Psoas muscle (tissue), 8 donors: ENCODE results near the gene COL25A1. TPM values are rescaled to one million over a fixed set of nuclear protein-coding genes. Genes with fewer than 3 reads are reported as not detected.

Experiments
- ATAC-seq, 4 donors: fragments of 200-7000 bp; cut with Tn5 transposase; one replicate each; pipeline ENCODE4 v1.9.1; 2020; ENCODE audit warnings: moderate library complexity in 3 of 4, mild to moderate bottlenecking in 2 of 4
- DNase-seq, 2 donors: peaks; one replicate each; pipeline ENCODE4 v3.0.0-alpha.2; 2020
- H3K27ac ChIP-seq: fragments of 200-600 bp; one replicate; pipeline ENCODE4 v1.8.0; 2022
- H3K27me3 ChIP-seq, 3 donors: fragments of 200-600 bp in 1 of 3; one replicate each; pipeline versions ENCODE4 v1.6.1 to v1.8.0; 2013 to 2022; ENCODE audit warnings: low read length in 2 of 3, mild to moderate bottlenecking in 2 of 3, moderate library complexity in 1 of 3; ENCODE audit not compliant: insufficient read depth in 3 of 3
- H3K36me3 ChIP-seq, 2 donors: fragments of 200-600 bp in 1 of 2; one replicate each; pipeline versions ENCODE4 v1.6.1 to v1.8.0; 2013 to 2022; ENCODE audit warnings: low read depth in 1 of 2, mild to moderate bottlenecking in 1 of 2, moderate library complexity in 1 of 2; ENCODE audit not compliant: insufficient read depth in 1 of 2
- H3K4me1 ChIP-seq: fragments of 200-600 bp; one replicate; pipeline ENCODE4 v1.8.0; 2022
- H3K4me3 ChIP-seq: fragments of 200-600 bp; one replicate; pipeline ENCODE4 v1.8.0; 2022; ENCODE audit warnings: mild to moderate bottlenecking
- H3K9me3 ChIP-seq: fragments of 200-600 bp; one replicate; pipeline ENCODE4 v1.8.0; 2022
- CTCF ChIP-seq: fragments of 200-600 bp; IDR thresholded peaks from one replicate; pipeline ENCODE4 v1.8.0; 2022; ENCODE audit warnings: antibody characterized with exemption
- WGBS, 3 donors: extraction: QIAGEN DNeasy Blood & Tissue Kit; methylation state at CpG; one replicate each; pipeline versions ENCODE4 v1.1.6 to v1.1.7; 2013; 5-methylcytosine and 5-hydroxymethylcytosine counted together
- intact Hi-C, 2 donors: fragments of 100-400 bp; cut with DNase I; formaldehyde crosslinking; loops; one replicate each; pipeline versions ENCODE4 v1.11.0 to v1.14.2; 2022
- polyA plus RNA-seq, 3 donors: library from polyadenylated mRNA; stranded (reverse); fragments of 200-250 nt; gene quantifications; one replicate each; pipeline ENCODE4 v1.2.3, GENCODE V29; 2013
- total RNA-seq, 4 donors: library from RNA; stranded (reverse); fragmentation: NEBNext Ultra II Directional in 2 of 4; extraction: Animal tissue kit (Norgen Biotek cat#: 25700) in 2 of 4; gene quantifications; one replicate each; pipeline versions ENCODE4 v1.2.1 to v1.2.4, GENCODE V29; 2021 to 2023
- donor health status: healthy with polysubstance abuse.
- donor health status: DM: no; HTN: no; CAD: no; lungs with moderate emphysema.
- donor health status: Bipolar disorder and iron deficiency.
- donor health status: healthy.
- donor health status: DM: yes; HTN: yes; CAD: no.
- donor health status: DM: no; HTN: no; CAD: no.
- donor health status: DM: no; HTN: no; CAD: no.
- donor health status: DM: yes; HTN: yes; CAD: no.

Gene COL25A1
- total and polyA plus RNA-seq, 7 donors, result 0.14 to 1.5 (median 0.36) TPM

GRCh38 chr4:108943976-108944591 is 358.4 kb downstream of the COL25A1 start:
- no peak for TF ChIP-seq CTCF
- H3K27ac ChIP-seq, result no peak overlapping the region
- DNase-seq (no peak), ATAC-seq (no peak)
- no peaks in the 10 kb centered on the region for H3K9me3 ChIP-seq
- H3K4me3 ChIP-seq, result no peak overlapping the region
- H3K4me1 ChIP-seq, result peaks cover 5% of the 10 kb centered on the region
- WGBS, 3 donors, result 59 to 71% (median 67%) methylated on average over 4 of the region's 4 CpGs
- intact Hi-C loops, result no loop called here
- H3K27me3 ChIP-seq, result no peaks in the 10 kb centered on the region
- H3K36me3 ChIP-seq, result no peaks in the 10 kb centered on the region

- no peak overlapping the region for H3K27ac ChIP-seq
- no peaks in the 10 kb centered on the region for H3K9me3 ChIP-seq
- ATAC-seq, result no peak
- H3K4me3 ChIP-seq, result no peak overlapping the region
- WGBS, 3 donors, result 90 to 95% (median 92%) methylated on average over 3 of the region's 3 CpGs
- TF ChIP-seq CTCF, result no peak
- DNase-seq, result no peak
- peaks cover 5% of the 10 kb centered on the region for H3K4me1 ChIP-seq
- intact Hi-C loops, result no loop called here
- H3K36me3 ChIP-seq, result no peaks in the 10 kb centered on the region
- no peaks in the 10 kb centered on the region for H3K27me3 ChIP-seq
Measured at GRCh38 chr4:108943371-108943770, 359.1 kb downstream of the COL25A1 start.

- Histone ChIP-seq H3K27me3 (no peaks in the 10 kb centered on the region), H3K4me3 (no peak overlapping the region), H3K36me3 (no peaks in the 10 kb centered on the region), H3K27ac (peak overlapping the region; percentile 67), H3K9me3 (no peaks in the 10 kb centered on the region), H3K4me1 (peaks cover 5% of the 10 kb centered on the region)
- WGBS, 3 donors, result 27 to 51% (median 29%) methylated on average over 7 of the region's 7 CpGs
- intact Hi-C loops, result no loop called here
- TF ChIP-seq CTCF, result no peak
- ATAC-seq (peak; percentile 75 to 96 (median 95)), DNase-seq (peak in 1 of 2 donors; percentile 57)
Measured at GRCh38 chr4:108941904-108942430, 360.5 kb downstream of the COL25A1 start.

- Histone ChIP-seq H3K4me3 (no peak overlapping the region), H3K36me3 (no peaks in the 10 kb centered on the region), H3K4me1 (peaks cover 5% of the 10 kb centered on the region), H3K27me3 (no peaks in the 10 kb centered on the region), H3K9me3 (no peaks in the 10 kb centered on the region), H3K27ac (no peak overlapping the region)
- no peak for TF ChIP-seq CTCF
- 89 to 98% (median 93%) methylated on average over 1 of the region's 1 CpG for WGBS, 3 donors
- ATAC-seq, result no peak
- intact Hi-C loops, result no loop called here
- no peak for DNase-seq
Measured at GRCh38 chr4:108940634-108941033, 361.8 kb downstream of the COL25A1 start.

- TF ChIP-seq CTCF, result no peak
- intact Hi-C loops, result no loop called here
- Histone ChIP-seq H3K4me1 (peaks cover 5% of the 10 kb centered on the region), H3K27ac (no peak overlapping the region), H3K36me3 (no peaks in the 10 kb centered on the region), H3K9me3 (no peaks in the 10 kb centered on the region), H3K27me3 (no peaks in the 10 kb centered on the region), H3K4me3 (no peak overlapping the region)
- ATAC-seq, result no peak
- DNase-seq, result no peak
- WGBS, 3 donors, result 85 to 88% (median 86%) methylated on average over 5 of the region's 5 CpGs
Measured at GRCh38 chr4:108940149-108940548, 362.3 kb downstream of the COL25A1 start.
